ENCODE measurements around the gene YAP1. TPM values are rescaled to one million over a fixed set of nuclear protein-coding genes. Genes with fewer than 3 reads are reported as not detected.

Gene YAP1
- total RNA-seq, 1 donor = 0.10 TPM

DNA sequence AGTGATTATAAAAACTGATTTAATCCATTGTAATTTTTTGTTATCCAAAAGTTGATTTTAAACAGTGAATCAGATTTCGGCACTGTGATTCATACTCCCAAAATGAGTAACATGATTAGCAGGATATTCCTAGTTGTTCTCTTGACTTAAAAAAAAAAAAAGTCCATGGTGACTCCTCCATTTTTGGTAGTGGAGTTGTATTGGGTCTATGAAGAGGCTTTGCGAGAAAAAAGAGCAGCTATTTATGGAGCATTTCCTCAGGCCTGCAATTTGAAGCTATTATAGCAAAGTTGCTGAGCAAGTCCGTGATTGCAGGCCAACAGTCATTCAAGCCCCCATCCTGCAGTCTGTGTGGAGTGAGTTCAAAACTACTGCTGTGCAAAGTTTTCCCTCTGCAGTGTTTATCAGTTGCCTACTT lies 28.8 kb downstream of the YAP1 start:
- Histone ChIP-seq H3K27me3 (ENCODE audit: insufficient read depth, low read length) (peaks cover 19% of the 10 kb centered on the region), H3K4me1 (ENCODE audit: insufficient read depth, low read length) (no peaks in the 10 kb centered on the region), H3K9me3 (ENCODE audit: low read depth, low read length) (no peaks in the 10 kb centered on the region), H3K4me3 (ENCODE audit: low read length) (no peak overlapping the region)

DNA sequence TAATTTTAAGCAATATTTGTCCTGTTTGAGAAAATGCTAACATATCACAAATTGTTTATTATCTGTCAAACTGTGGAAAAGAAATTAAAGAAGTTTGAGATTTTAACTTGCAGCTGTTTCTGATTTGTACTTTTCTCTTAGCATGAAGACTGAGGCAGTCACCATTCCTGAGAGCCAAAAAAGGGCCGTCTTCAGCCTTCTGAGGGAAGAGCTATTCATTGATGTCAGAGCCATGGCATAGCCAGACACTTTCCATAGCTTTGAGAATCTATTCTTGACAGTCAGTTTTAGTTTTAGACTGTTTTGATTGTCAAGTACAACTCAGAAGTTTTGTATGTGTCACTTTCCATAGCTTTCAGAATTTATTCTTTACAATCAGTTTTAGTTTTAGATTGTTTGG lies 32.1 kb downstream of the YAP1 start:
- no peaks in the 10 kb centered on the region for H3K4me1 ChIP-seq (ENCODE audit: insufficient read depth, low read length)
- no peak overlapping the region for H3K4me3 ChIP-seq (ENCODE audit: low read length)
- no peaks in the 10 kb centered on the region for H3K9me3 ChIP-seq (ENCODE audit: low read depth, low read length)
- peaks cover 8% of the 10 kb centered on the region for H3K27me3 ChIP-seq (ENCODE audit: insufficient read depth, low read length)

DNA sequence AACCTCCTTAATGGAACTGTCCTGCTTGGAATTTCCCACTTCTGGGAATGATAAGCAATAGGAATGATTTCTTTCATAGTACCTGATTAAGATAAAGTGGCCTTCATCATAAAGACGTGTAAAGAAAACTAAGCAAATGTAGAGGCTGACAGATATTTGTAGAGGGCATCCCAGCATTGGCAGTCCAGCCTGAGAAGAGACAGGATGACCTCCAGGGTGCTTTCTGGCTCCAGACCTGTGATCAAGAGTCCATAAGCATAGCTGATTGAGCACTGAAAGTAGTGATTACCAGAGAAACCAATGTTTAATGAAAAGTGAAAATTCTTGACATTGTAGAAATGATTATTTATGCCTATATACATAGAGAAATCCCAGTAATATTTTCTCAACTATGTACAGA lies 33.6 kb downstream of the YAP1 start:
- no peaks in the 10 kb centered on the region for H3K4me1 ChIP-seq (ENCODE audit: insufficient read depth, low read length)
- H3K27me3 ChIP-seq (ENCODE audit: insufficient read depth, low read length) = peaks cover 8% of the 10 kb centered on the region
- H3K4me3 ChIP-seq (ENCODE audit: low read length) = no peak overlapping the region
- H3K9me3 ChIP-seq (ENCODE audit: low read depth, low read length) = no peaks in the 10 kb centered on the region

DNA sequence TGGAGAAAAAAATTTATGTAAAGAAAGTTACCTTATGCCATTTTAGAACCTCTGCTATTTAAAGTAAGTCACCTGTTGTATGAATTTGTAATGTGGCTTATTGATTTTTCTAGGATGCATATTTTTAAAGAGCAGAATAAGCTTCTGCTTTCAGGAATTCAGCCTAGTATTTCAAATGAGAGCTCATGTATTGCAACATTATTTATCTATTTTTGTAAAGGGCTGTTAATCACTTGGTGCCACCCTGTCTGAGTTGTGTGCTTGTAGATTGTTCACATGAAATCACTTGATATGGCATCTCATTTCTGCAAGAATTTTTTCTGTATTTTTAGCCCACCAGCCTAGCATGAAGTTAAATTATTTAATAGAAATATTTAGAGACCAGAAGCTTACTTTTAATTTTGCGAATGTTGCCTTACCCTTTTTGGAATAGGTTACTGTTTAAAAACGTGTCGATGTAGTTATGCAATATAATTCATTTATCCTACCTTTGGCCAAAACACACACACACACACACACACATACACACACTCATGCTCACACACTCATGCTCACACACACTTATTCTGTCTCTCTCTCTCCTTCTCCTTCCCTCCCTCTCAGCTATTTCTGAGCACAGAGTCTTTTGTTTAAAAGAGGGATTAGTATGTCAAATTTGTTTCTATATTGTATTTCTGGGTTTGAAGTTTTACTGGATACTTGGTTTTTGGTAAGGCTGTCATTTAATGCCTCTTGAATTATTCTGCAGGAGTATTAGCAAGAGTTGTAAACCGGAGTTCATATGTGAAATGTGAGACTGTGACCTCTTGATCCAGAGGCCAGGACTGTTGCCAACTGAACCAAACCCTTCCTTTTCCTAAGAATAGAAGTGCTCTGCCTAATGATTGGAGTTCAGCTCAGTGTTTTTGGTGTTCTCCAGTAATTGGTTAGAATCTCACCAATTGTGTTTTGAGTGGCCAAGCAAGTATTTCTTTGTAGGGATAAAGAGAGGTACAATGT lies 34.4 kb downstream of the YAP1 start:
- Histone ChIP-seq H3K27me3 (ENCODE audit: insufficient read depth, low read length) (peaks cover 5% of the 10 kb centered on the region), H3K9me3 (ENCODE audit: low read depth, low read length) (no peaks in the 10 kb centered on the region), H3K4me1 (ENCODE audit: insufficient read depth, low read length) (no peaks in the 10 kb centered on the region), H3K4me3 (ENCODE audit: low read length) (no peak overlapping the region)

DNA sequence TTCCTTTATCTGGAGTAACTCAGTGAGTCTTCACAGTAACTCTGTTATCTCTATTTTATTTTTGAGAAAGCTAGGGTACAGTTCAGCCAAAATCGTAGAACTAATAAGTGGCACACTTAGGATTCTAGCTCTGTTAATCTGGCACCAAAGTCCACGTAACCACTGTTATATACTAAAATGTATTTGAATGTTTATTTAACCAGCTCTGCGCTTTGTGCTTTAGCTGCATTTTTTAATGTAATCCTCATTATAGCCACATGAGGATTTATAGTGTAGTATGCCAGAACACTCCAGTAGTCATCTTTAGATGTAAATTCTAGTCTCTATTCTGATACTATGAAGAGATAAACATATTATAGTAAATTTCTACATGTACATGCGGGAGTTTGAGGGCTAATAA lies 36.8 kb downstream of the YAP1 start:
- Histone ChIP-seq H3K9me3 (ENCODE audit: low read depth, low read length) (no peaks in the 10 kb centered on the region), H3K27me3 (ENCODE audit: insufficient read depth, low read length) (peaks cover 5% of the 10 kb centered on the region), H3K4me3 (ENCODE audit: low read length) (no peak overlapping the region), H3K4me1 (ENCODE audit: insufficient read depth, low read length) (no peaks in the 10 kb centered on the region)

DNA sequence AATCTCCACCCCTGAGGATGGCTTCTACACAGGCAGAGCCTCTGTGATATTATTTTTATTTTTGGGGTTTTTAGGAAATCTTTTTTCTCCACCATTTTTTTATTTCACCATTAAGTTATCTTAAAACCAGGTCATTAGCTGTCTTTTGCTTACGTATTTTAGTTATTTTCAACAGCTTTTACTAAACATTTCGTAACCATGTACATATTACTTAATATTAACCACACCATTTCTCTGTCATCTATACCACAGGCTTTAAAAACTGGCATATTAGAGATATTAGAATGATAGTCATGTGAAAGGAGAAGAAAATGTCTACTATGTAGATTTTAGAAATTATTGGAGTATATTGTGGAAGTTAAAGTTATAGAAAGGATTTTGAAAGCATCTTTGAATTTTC lies 37.4 kb downstream of the YAP1 start:
- Histone ChIP-seq H3K4me1 (ENCODE audit: insufficient read depth, low read length) (no peaks in the 10 kb centered on the region), H3K27me3 (ENCODE audit: insufficient read depth, low read length) (peaks cover 5% of the 10 kb centered on the region), H3K9me3 (ENCODE audit: low read depth, low read length) (no peaks in the 10 kb centered on the region), H3K4me3 (ENCODE audit: low read length) (no peak overlapping the region)

DNA sequence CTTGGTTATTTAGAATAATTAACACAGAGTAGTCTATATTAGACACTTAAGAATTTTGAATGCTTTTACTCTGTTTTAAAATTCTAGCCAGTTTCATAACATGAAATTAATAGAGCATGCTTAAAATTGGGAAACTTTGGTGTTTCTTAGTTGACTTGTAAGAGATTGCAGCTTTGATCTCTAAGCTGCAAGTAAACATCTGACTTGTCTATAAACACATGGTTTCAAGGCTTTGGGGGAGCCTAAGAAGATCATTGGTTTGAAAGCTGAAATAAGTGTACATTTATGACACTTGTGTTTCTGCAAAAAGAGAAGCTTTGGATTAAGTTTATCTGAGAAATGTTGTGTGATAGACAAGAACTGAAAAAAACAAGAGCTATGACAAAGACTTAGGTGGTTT lies 37.8 kb downstream of the YAP1 start:
- H3K9me3 ChIP-seq (ENCODE audit: low read depth, low read length) = no peaks in the 10 kb centered on the region
- peaks cover 4% of the 10 kb centered on the region for H3K27me3 ChIP-seq (ENCODE audit: insufficient read depth, low read length)
- H3K4me1 ChIP-seq (ENCODE audit: insufficient read depth, low read length) = no peaks in the 10 kb centered on the region
- H3K4me3 ChIP-seq (ENCODE audit: low read length) = no peak overlapping the region

DNA sequence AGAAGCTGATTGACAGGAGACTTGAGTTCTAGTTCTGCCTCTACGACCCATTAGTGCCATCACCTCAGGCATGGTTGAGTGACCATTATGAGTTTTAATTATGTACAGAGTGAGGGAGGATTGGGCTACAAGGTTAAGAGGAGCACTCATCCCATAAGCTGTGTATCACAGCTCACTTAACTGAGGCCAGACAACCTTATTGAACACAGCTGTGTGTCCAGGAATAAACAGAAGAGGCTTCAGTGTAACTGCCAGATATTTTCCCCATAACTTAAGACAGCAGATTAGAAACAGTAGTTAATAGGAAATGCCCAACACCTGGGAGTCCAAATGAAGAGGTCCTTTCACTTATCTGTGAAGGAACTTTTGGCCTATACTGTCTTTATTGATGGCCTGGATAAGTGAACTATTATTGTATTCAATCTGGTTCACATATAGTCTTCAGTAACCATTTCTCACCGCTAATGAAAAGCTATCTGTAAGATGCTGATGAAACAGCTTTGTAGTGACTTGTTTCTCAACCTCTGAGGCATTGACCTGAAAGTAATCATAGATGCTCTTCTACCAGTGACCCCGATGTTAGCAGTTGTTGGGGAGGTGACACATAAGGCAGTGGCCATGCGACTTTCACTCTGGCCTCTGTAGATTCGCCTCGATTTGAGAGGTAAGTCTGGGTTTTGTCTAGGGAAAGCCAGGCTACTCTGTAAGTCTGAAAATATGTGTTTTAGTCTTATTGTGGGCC lies 41.7 kb downstream of the YAP1 start:
- Histone ChIP-seq H3K4me1 (ENCODE audit: insufficient read depth, low read length) (no peaks in the 10 kb centered on the region), H3K4me3 (ENCODE audit: low read length) (no peak overlapping the region), H3K27me3 (ENCODE audit: insufficient read depth, low read length) (no peaks in the 10 kb centered on the region), H3K9me3 (ENCODE audit: low read depth, low read length) (no peaks in the 10 kb centered on the region)

DNA sequence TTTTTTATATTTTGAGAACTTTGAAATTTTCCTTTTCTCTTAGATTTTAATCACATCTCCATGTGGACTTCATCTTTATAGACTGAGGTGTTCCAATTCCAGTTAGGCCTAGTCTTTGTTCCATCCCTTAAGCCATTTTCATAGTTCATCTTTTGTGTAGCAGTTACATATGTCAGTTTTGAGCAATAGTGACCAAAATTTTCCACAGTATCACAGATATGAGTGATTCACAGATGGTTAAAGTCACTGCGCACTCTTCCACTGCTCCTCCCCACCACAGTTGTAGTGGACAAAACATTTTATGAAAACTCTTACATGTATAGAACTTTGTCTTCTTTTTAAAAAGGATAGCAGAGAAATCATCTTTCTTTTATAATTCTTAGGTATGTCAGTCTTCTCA lies 42.8 kb downstream of the YAP1 start:
- no peak overlapping the region for H3K4me3 ChIP-seq (ENCODE audit: low read length)

DNA sequence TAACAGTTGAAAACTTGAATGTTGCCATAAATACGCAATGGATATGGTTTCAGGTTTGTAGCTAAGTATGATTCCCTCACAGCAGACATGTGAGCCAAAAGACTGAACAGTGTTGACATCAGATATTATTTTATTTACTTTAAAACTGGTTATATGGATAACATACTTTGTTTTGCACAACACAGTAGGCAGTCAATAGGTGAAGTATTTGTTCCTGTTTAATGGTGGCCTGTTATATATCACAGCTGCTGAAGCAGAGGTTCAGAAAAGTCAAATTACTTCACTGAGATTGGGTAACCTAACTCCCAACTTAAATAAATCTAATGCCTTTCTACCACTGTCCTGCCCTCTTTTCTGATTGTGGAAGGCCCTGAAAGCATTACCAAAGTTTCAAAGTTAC lies 44.6 kb downstream of the YAP1 start:
- no peaks in the 10 kb centered on the region for H3K4me1 ChIP-seq (ENCODE audit: insufficient read depth, low read length)
- H3K9me3 ChIP-seq (ENCODE audit: low read depth, low read length) = no peaks in the 10 kb centered on the region
- no peaks in the 10 kb centered on the region for H3K27me3 ChIP-seq (ENCODE audit: insufficient read depth, low read length)
- H3K4me3 ChIP-seq (ENCODE audit: low read length) = no peak overlapping the region

More for the DNA sequence above, 42.8 kb downstream of the YAP1 start:
- H3K4me1 ChIP-seq (ENCODE audit: insufficient read depth, low read length) = no peaks in the 10 kb centered on the region
- no peaks in the 10 kb centered on the region for H3K27me3 ChIP-seq (ENCODE audit: insufficient read depth, low read length)
- H3K9me3 ChIP-seq (ENCODE audit: low read depth, low read length) = no peaks in the 10 kb centered on the region

DNA sequence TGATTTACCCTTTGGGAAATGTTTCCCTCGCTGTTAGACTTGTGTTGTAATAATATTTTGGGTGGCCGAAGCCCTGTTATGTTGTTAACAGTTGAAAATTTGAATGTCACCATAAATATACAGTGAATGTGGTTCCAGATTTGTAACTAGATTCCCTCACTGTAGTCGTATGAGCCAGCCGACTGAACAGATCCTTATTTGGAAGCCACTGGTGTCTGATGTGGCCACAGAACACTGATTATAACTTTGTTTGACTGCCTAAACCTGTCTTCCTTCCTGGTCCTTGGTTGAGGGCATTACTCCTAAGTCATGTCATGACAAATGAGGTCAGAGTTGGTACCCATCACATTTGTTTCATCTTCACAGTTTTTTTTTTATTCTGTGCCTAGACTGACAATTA lies 45.4 kb downstream of the YAP1 start:
- H3K9me3 ChIP-seq (ENCODE audit: low read depth, low read length) = no peaks in the 10 kb centered on the region
- H3K4me1 ChIP-seq (ENCODE audit: insufficient read depth, low read length) = no peaks in the 10 kb centered on the region
- H3K27me3 ChIP-seq (ENCODE audit: insufficient read depth, low read length) = no peaks in the 10 kb centered on the region
- no peak overlapping the region for H3K4me3 ChIP-seq (ENCODE audit: low read length)

DNA sequence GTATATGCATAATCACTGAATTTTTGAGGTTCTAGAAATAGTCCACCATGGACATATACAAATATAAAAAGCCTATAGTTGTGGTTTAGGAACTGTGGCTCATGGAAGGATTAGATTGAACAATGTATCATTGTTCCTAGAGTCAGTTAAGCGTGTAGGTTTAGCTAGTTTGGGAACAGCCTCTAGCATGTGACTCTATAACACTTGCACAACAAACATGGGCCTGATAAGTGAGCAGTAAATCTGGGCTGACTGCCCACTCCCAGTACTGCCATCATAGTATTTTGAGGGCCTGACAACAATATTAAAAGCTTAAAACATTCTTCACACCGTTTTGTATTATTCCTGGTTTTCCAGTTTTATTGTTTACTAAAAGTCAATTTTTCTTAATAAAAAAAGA lies 47.0 kb downstream of the YAP1 start:
- Histone ChIP-seq H3K4me3 (ENCODE audit: low read length) (no peak overlapping the region), H3K4me1 (ENCODE audit: insufficient read depth, low read length) (no peaks in the 10 kb centered on the region), H3K9me3 (ENCODE audit: low read depth, low read length) (no peaks in the 10 kb centered on the region), H3K27me3 (ENCODE audit: insufficient read depth, low read length) (no peaks in the 10 kb centered on the region)

DNA sequence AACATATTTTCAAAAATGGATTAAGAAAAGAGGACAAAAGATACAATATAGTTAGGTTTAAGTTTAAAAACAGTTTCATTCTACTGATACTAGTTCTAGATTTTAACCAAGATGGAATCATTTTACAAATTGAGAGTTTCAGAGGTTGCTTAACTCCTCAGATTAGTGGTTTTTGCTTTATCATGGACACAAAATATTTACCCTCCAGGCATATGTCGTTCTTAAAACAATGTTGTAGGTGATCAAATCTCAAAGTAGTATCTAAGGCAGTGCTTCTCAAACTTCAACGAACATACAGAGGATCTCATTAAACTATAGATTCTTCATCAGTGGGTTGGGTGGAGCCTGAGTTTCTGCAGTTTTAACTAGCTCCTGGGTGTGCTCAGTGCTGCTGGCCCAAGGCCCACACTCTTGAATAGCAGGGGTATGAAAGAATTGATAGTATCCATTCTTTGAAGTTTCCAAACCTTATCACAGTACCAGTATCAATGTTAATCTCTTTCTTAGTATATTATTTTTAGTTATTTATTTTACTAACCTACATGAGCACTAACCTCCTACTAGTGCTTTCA lies 48.0 kb downstream of the YAP1 start:
- H3K27me3 ChIP-seq (ENCODE audit: insufficient read depth, low read length) = no peaks in the 10 kb centered on the region
- H3K9me3 ChIP-seq (ENCODE audit: low read depth, low read length) = no peaks in the 10 kb centered on the region
- H3K4me3 ChIP-seq (ENCODE audit: low read length) = no peak overlapping the region
- H3K4me1 ChIP-seq (ENCODE audit: insufficient read depth, low read length) = no peaks in the 10 kb centered on the region

DNA sequence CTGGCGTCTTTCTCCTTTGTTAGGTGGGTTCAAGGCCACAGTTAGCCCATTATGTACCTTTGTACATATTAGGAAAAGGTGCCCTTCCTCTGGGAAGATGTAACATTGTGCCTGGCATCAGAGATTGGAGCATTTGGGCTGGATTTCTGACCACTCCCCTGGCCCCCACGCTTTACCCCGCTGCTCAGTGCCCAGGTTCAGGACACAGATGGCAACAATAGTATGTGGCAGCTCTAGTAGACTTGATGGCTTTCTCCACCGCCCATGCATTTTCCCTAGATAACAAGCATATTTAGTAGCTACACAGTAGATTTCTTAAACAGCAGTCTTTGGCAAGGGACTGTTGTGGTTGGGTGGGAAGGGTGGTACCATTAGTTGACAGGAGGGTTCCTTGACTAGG lies 53.1 kb downstream of the YAP1 start:
- Histone ChIP-seq H3K27me3 (ENCODE audit: insufficient read depth, low read length) (peaks cover 2% of the 10 kb centered on the region), H3K9me3 (ENCODE audit: low read depth, low read length) (no peaks in the 10 kb centered on the region), H3K4me1 (ENCODE audit: insufficient read depth, low read length) (no peaks in the 10 kb centered on the region), H3K4me3 (ENCODE audit: low read length) (no peak overlapping the region)

Data from mononuclear cell (primary cell).